Natural killer cell treated with Interleukin-12 subunit alpha and Interleukin-12 subunit beta and Interleukin-15 and Interleukin-18, amount 100 ng/mL, for 72 hours (primary cell): ENCODE results near the gene MUC6. TPM values are rescaled to one million over a fixed set of nuclear protein-coding genes. Genes with fewer than 3 reads are reported as not detected.
A peak's percentile ranks its signal among the peaks of the same experiment; 100 is the strongest.

Experiments
- ATAC-seq, 2 donors: fragments of 150-1000 bp; cut with Tn5 transposase in 1 of 2; sonication (Bioruptor Pico), chemical (Tn5 transposase) in 1 of 2; 2 replicates each; pipeline ENCODE4 v1.10.0; 2021
- DNase-seq: peaks from one replicate; pipeline ENCODE4 v3.0.0; 2022; ENCODE audit warnings: low spot score
- H3K27ac Mint-ChIP-seq, 2 donors: 1 replicate in 1 of 2; 2 replicates in 1 of 2; pipeline ENCODE4 v1.8.0; 2022; ENCODE audit warnings: mixed read lengths in 2 of 2, mild to moderate bottlenecking in 1 of 2, moderate library complexity in 1 of 2
- H3K27me3 Mint-ChIP-seq, 2 donors: 1 replicate in 1 of 2; 2 replicates in 1 of 2; pipeline ENCODE4 v1.8.0; 2022; ENCODE audit warnings: mixed read lengths in 2 of 2
- H3K36me3 Mint-ChIP-seq: one replicate; pipeline ENCODE4 v1.8.0; 2022; ENCODE audit warnings: mixed read lengths
- H3K4me1 Mint-ChIP-seq, 2 donors: 1 replicate in 1 of 2; 2 replicates in 1 of 2; pipeline ENCODE4 v1.8.0; 2022; ENCODE audit warnings: low read depth in 2 of 2, mixed read lengths in 2 of 2, mild to moderate bottlenecking in 1 of 2
- H3K4me3 Mint-ChIP-seq: one replicate; pipeline ENCODE4 v1.8.0; 2022; ENCODE audit warnings: mixed read lengths
- H3K9me3 Mint-ChIP-seq: 2 replicates; pipeline ENCODE4 v1.8.0; 2022; ENCODE audit warnings: mixed read lengths
- total RNA-seq, 2 donors: library from RNA; stranded (reverse); gene quantifications; one replicate each; pipeline ENCODE4 v1.2.3, GENCODE V29; 2022

MUC6 gene
- total RNA-seq, 2 donors from 2014 or later: not detected

GRCh38 chr11:1001617-1002405 is 34.7 kb downstream of the MUC6 start:
- ATAC-seq: no peak
- no peak overlapping the region for H3K27ac Mint-ChIP-seq

DNA sequence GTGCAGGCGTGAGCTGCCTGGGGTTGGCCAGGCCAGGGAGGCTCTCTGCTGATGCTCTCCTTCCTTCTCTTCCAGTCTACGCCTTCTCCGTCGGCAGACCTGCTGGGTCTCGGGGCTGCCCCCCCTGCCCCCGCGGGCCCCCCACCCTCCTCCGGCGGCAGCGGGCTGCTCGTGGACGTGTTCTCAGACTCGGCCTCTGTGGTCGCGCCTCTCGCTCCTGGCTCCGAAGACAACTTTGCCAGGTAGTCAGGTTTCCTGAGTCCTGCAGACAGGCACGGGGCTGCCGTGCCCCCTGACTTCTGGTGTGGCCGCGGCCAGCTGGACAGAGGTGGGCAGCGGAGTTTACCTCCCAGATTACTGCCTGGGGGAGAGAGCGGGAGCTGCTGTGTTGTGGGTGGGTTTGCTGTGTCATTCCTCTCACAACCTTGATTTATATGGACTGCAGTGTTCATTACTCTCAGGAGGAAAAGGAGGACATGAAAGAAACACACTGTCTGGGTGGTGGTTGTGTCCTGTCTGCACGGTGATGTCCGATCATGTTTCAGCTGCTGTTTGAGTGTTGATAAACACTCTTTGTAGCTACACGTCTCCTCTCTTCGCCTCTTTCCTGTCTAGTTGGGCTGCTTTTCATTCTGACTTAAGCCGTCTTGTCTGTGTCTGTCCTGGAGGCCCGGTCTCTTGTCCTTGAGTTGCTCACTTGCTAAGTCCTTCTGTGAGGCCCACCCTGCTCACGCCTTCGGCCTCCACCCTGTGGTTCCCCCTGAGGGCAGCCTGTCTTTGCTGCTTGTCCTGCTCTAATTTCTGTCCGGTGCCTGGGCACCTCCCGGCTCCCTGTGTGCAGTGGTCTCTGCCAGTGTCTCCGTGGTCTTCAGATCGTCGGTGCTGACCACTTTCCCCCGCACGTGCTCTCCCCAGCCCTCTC is 35.9 kb downstream of the MUC6 start:
- no peaks in the 10 kb centered on the region for H3K27me3 Mint-ChIP-seq
- no peak for DNase-seq
- H3K4me1 Mint-ChIP-seq: peaks cover 14 to 21% of the 10 kb centered on the region in 2 donors
- ATAC-seq: no peak
- H3K9me3 Mint-ChIP-seq: no peaks in the 10 kb centered on the region
- H3K4me3 Mint-ChIP-seq: no peak overlapping the region
- H3K36me3 Mint-ChIP-seq: no peaks in the 10 kb centered on the region
- H3K27ac Mint-ChIP-seq: no peak overlapping the region

More at GRCh38 chr11:1001617-1002405, 34.7 kb downstream of the MUC6 start:
- Mint-ChIP-seq H3K4me3 (no peak overlapping the region), H3K9me3 (no peaks in the 10 kb centered on the region), H3K4me1 (peaks cover 2 to 9% of the 10 kb centered on the region in 2 donors), H3K36me3 (no peaks in the 10 kb centered on the region), H3K27me3 (no peaks in the 10 kb centered on the region)
- no peak for DNase-seq

DNA sequence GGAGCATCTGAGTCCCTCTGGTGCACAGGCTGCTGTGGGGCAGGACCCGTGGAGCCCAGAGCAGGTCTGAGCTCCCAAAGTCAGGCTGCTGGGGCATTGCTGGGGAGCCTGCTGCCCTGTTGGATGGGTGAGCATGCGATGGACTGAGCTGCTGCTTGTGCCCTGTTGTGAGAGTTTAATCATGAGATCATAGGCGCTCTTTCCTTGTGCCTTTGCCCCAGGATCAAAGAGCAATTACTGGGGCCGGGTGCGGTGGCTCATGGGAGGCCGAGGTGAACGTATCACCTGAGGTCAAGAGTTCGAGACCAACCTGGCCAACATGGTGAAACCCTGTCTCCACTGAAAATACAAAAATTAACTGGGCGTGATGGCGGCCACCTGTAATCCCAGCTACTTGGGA is 37.5 kb downstream of the MUC6 start:
- peaks cover 21 to 28% of the 10 kb centered on the region in 2 donors for H3K4me1 Mint-ChIP-seq
- H3K27ac Mint-ChIP-seq: no peak overlapping the region
- no peaks in the 10 kb centered on the region for H3K9me3 Mint-ChIP-seq
- DNase-seq: no peak
- no peaks in the 10 kb centered on the region for H3K27me3 Mint-ChIP-seq
- no peaks in the 10 kb centered on the region for H3K36me3 Mint-ChIP-seq
- H3K4me3 Mint-ChIP-seq: no peak overlapping the region
- no peak for ATAC-seq

GRCh38 chr11:997907-998306 is 38.6 kb downstream of the MUC6 start:
- Mint-ChIP-seq H3K27ac (no peak overlapping the region), H3K4me3 (no peak overlapping the region), H3K27me3 (no peaks in the 10 kb centered on the region), H3K9me3 (no peaks in the 10 kb centered on the region), H3K36me3 (no peaks in the 10 kb centered on the region), H3K4me1 (peaks cover 21 to 28% of the 10 kb centered on the region in 2 donors)
- DNase-seq (no peak), ATAC-seq (no peak)

DNA sequence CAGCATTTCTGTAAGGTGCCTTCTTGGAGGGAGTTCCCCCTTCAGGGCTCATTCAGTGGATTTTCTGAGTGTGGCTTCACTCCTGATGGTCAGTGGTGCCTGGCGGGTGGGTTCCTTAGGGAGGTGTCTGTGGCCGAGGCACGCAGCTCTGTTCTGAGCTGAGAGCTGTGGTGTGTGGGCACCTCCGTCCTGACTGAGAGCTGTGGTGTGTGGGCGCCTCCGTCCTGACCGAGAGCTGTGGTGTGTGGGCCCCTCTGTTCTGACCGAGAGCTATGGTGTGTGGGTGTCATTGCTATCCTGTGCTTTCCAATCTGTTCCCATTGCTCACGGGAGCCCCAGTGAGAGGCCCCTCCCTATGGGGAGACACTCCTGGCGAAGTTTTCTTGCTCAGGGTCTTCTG is 39.8 kb downstream of the MUC6 start:
- Mint-ChIP-seq H3K4me1 (peaks cover 21 to 28% of the 10 kb centered on the region in 2 donors), H3K27me3 (no peaks in the 10 kb centered on the region), H3K27ac (peak overlapping the region; percentile 53 to 82), H3K4me3 (no peak overlapping the region), H3K9me3 (no peaks in the 10 kb centered on the region), H3K36me3 (no peaks in the 10 kb centered on the region)
- DNase-seq (no peak), ATAC-seq (peak; percentile 44 to 71)

DNA sequence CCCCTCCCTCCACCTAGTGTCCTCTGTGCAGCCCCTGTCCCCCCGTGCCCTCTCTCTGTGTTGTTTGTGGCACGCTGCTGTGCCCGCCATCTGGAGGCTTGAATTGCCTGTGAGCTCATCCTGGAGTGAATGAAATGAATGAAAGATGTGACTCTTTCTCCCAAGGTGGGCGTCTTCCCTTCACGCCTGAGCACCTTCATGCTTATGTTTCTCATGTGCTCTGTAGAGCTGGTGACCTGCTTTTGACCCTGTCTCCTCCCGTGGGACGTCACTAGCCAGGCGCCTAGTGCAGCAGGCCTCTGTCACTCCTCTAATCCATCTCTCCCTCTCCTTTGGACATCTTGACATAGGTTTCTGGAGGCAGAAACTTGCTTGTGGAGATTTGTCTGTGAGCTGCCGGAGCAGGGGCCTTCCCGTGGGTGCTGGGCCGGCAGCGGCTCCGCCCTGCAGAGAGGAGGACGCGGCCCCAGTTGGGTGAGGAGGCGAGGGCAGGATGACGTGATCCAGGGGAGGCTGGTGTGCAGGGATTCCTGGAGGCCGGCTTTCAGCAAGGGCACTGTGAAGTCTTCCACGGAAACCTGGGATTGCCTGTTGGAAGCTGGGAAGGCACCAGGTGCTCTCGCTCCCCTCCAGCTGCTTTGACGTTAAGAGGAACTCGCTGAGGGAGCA is 40.6 kb downstream of the MUC6 start:
- DNase-seq (no peak), ATAC-seq (no peak)
- H3K27me3 Mint-ChIP-seq: no peaks in the 10 kb centered on the region
- H3K4me1 Mint-ChIP-seq: peaks cover 21 to 26% of the 10 kb centered on the region in 2 donors
- no peaks in the 10 kb centered on the region for H3K9me3 Mint-ChIP-seq
- no peaks in the 10 kb centered on the region for H3K36me3 Mint-ChIP-seq
- H3K27ac Mint-ChIP-seq: peak overlapping the region; percentile 53 to 82
- no peak overlapping the region for H3K4me3 Mint-ChIP-seq

DNA sequence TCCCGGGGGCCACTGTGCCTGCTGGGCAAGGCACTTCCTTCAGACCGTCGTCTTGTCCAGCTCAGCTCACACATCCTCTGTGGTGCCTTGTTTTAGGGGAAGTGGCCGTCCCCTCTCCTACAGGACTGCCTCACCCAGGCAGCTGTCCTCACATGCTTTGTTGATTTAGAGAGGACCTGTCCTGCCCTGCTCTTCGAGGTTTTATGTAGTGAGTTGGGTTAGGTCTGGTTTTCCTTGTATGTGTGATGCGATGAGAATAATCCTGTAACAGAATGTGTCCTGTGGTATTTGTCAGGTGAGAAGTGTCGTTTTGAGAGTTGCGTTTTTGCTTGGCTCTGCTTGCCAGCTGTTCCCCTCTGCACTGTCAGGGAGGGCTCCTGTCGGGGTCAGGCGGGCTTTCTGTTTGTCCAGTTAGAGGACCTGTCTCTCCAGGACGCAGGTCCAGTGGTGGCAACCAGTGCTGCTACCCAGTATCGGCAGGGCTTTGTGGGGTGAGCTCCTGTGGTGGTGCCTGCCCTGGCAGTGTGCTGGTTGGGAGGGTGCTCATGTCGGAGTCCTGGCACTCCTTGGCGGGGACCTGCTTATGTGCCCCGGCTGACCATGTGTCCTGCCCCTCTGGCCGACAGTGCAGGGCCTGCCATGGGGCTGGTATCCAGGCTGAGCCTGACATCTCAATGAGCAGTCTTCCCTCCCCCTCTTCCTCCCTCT is 41.3 kb downstream of the MUC6 start:
- H3K27me3 Mint-ChIP-seq: no peaks in the 10 kb centered on the region
- H3K36me3 Mint-ChIP-seq: no peaks in the 10 kb centered on the region
- ATAC-seq (no peak), DNase-seq (no peak)
- peak overlapping the region; percentile 53 to 82 for H3K27ac Mint-ChIP-seq
- H3K9me3 Mint-ChIP-seq: no peaks in the 10 kb centered on the region
- H3K4me1 Mint-ChIP-seq: peaks cover 21 to 24% of the 10 kb centered on the region in 2 donors
- H3K4me3 Mint-ChIP-seq: no peak overlapping the region

DNA sequence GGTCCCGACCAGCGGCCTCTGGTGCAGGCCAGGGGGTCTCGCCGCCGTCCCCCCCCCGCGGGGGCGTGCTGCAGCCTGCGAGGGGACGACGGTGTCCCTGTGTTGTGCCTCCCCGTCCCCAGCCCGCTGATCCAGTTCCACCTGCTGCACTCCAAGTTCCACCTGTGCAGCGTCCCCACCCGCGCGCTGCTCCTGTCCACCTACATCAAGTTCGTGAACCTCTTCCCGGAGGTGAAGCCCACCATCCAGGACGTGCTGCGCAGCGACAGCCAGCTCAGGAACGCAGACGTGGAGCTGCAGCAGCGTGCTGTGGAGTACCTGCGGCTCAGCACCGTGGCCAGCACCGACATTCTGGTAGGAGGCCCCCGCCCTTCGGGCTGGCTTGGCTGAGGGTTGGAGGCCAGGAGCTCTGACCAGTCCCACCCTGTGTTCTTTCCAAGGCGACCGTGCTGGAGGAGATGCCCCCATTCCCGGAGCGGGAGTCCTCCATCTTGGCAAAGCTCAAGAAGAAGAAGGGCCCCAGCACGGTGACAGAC is 42.8 kb downstream of the MUC6 start:
- ATAC-seq (no peak), DNase-seq (no peak)
- Mint-ChIP-seq H3K27me3 (no peaks in the 10 kb centered on the region), H3K36me3 (no peaks in the 10 kb centered on the region), H3K4me3 (no peak overlapping the region), H3K27ac (no peak overlapping the region), H3K4me1 (peaks cover 21 to 24% of the 10 kb centered on the region in 2 donors), H3K9me3 (no peaks in the 10 kb centered on the region)

DNA sequence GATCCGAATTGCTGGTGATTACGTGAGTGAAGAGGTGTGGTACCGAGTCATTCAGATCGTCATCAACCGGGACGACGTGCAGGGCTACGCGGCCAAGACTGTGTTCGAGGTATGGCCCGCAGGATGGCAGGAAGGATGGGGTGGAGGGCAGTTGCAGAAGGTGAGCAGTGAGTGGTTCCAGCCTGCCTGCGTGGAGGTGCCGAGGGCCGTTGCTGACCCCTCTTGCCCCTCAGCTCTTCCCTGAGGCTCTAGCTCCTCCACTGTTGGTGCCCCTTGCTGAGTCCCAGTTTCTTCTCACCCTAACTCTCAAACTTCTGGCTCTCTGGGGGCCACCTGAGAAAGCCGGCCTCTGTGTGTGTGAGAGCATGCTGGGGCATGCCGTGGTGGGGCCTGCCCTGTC is 43.9 kb downstream of the MUC6 start:
- H3K4me1 Mint-ChIP-seq: peaks cover 21 to 24% of the 10 kb centered on the region in 2 donors
- no peaks in the 10 kb centered on the region for H3K36me3 Mint-ChIP-seq
- ATAC-seq (no peak), DNase-seq (no peak)
- no peaks in the 10 kb centered on the region for H3K27me3 Mint-ChIP-seq
- no peak overlapping the region for H3K4me3 Mint-ChIP-seq
- no peaks in the 10 kb centered on the region for H3K9me3 Mint-ChIP-seq
- no peak overlapping the region for H3K27ac Mint-ChIP-seq

DNA sequence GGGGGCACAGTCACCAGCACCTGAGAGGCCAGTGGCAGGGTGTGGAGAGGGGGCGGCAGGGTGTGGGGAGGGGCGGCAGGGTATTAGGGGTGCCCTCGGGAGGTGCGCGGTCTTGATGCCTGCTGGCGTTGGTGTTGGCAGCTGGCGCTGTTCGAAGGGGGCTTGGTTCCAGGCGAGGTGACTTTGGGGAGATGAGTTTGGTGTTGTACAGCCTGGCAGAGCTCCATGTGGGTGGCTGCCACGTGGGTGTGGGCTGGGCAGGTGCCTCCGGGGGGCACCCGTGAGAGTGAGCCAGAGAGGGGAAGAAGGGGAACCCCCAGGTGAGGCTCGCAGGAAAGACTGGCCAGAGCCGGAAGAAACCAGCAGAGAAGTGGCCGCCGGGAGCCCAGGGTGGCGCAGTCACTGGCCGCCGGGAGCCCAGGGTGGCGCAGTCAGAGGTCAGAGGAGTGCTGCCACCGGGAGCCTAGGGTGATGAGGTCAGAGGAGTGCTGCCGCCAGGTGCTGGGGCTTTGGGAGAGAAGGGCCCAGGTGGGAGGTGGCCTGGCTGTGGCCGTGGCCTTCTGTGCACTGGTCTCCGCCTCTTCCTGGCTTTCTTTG is 44.7 kb downstream of the MUC6 start:
- Mint-ChIP-seq H3K27ac (no peak overlapping the region), H3K4me3 (no peak overlapping the region), H3K9me3 (no peaks in the 10 kb centered on the region), H3K27me3 (no peaks in the 10 kb centered on the region), H3K36me3 (no peaks in the 10 kb centered on the region), H3K4me1 (peaks cover 18 to 22% of the 10 kb centered on the region in 2 donors)
- DNase-seq (no peak), ATAC-seq (no peak)

- no peak for ATAC-seq
- no peak for DNase-seq
- Mint-ChIP-seq H3K9me3 (no peaks in the 10 kb centered on the region), H3K36me3 (no peaks in the 10 kb centered on the region), H3K27ac (no peak overlapping the region), H3K4me1 (peaks cover 11 to 14% of the 10 kb centered on the region in 2 donors), H3K4me3 (no peak overlapping the region), H3K27me3 (no peaks in the 10 kb centered on the region)
Measured at GRCh38 chr11:991034-991433, 45.5 kb downstream of the MUC6 start.

DNA sequence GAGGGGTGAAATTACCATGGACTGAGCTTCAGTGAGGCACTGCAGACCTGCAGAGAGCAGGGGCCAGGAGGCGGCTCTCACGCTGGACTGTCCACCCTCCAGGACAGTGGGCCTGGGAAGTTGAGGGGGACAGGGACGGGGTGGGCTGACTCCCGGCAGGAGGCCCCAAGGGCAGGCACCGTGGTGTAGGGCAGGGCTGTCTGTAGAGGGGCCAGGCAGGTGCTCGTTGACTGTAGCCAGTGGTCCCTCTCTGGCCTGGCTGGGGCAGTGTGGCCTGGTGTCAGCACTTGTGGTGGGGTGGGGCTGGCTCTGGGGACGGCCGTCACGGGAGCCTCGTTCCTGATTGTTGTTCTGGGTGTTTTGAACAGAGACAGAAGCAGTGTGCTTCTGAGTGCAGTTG is 46.4 kb downstream of the MUC6 start:
- Mint-ChIP-seq H3K4me3 (no peak overlapping the region), H3K27me3 (no peaks in the 10 kb centered on the region), H3K9me3 (no peaks in the 10 kb centered on the region), H3K36me3 (no peaks in the 10 kb centered on the region), H3K4me1 (peaks cover 3 to 7% of the 10 kb centered on the region in 2 donors), H3K27ac (no peak overlapping the region)
- DNase-seq (no peak), ATAC-seq (no peak)

- Mint-ChIP-seq H3K4me3 (no peak overlapping the region), H3K9me3 (no peaks in the 10 kb centered on the region), H3K36me3 (no peaks in the 10 kb centered on the region), H3K4me1 (peaks cover 0 to 4% of the 10 kb centered on the region in 2 donors), H3K27ac (no peak overlapping the region), H3K27me3 (no peaks in the 10 kb centered on the region)
- ATAC-seq: no peak
- DNase-seq: no peak
Measured at GRCh38 chr11:987671-988070, 48.8 kb downstream of the MUC6 start.
